Endothelial cell of umbilical vein (primary cell): ENCODE data around the gene WNT16. TPM values are rescaled to one million over a fixed set of nuclear protein-coding genes. Genes with fewer than 3 reads are reported as not detected.

Experiments
- BruUV-seq: library from RNA; stranded (reverse); fragments of 400-500 nt; replicated peaks from 2 replicates; lab custom pipeline; 2021; lab: Mats Ljungman, UMichigan
- CTCF ChIA-PET: fragments of 300-600, 350-600 bp; sonication (Branson Sonifier 250); formaldehyde crosslinking; loops from one replicate; lab custom pipeline; 2021; ENCODE audit warnings: antibody characterized with exemption, inconsistent platforms; lab: Charles Lee
- POLR2A ChIA-PET: fragments of 300-600, 350-600 bp; sonication (Branson Sonifier 250); formaldehyde crosslinking; loops from one replicate; lab custom pipeline; 2021; ENCODE audit warnings: antibody characterized with exemption, inconsistent platforms; lab: Charles Lee
- DNase-seq: peaks from one replicate; pipeline ENCODE4 v3.0.0-alpha.2; 2011; ENCODE audit warnings: low read depth, low spot score
- FAIRE-seq: peaks from 2 replicates; lab custom pipeline; 2011; peaks lifted over from hg19 to GRCh38; lab: Jason Lieb, UNC
- H2AFZ ChIP-seq: 2 replicates; pipeline ENCODE4 v1.6.0; 2012; ENCODE audit warnings: low read depth, low read length, control low read depth, inconsistent platforms
- H3K27ac ChIP-seq: 2 replicates; pipeline ENCODE4 v1.5.1; 2011; ENCODE audit warnings: low read depth, mild to moderate bottlenecking, control low read depth, low read length, moderate library complexity; ENCODE audit not compliant: insufficient read depth
- H3K27me3 ChIP-seq, 2 experiments: 2 replicates each; pipeline versions ENCODE4 v1.6.0 to v1.6.1; 2011; ENCODE audit warnings: low read length in 2 of 2, mixed read lengths in 1 of 2; ENCODE audit not compliant: control insufficient read depth in 2 of 2, insufficient read depth in 2 of 2
- H3K36me3 ChIP-seq, 2 experiments: 2 replicates in 1 of 2; 3 replicates in 1 of 2; pipeline ENCODE4 v1.5.1; 2011; ENCODE audit warnings: low read length in 2 of 2, mild to moderate bottlenecking in 1 of 2, moderate library complexity in 1 of 2; ENCODE audit not compliant: control insufficient read depth in 2 of 2, insufficient read depth in 2 of 2; ENCODE audit errors: extremely low read depth in 1 of 2
- H3K4me1 ChIP-seq: 3 replicates; pipeline ENCODE4 v1.5.1; 2011; ENCODE audit warnings: mild to moderate bottlenecking, low read length; ENCODE audit not compliant: control insufficient read depth, insufficient read depth; ENCODE audit errors: extremely low read depth
- H3K4me2 ChIP-seq: 2 replicates; pipeline ENCODE4 v1.6.1; 2011; ENCODE audit warnings: low read length, control low read depth, mixed read lengths; ENCODE audit not compliant: insufficient read depth
- H3K4me3 ChIP-seq, 3 experiments: fragments of 200-600 bp in 1 of 3; sonication (generic), shearing (Covaris generic) in 1 of 3; replicated peaks in 1 of 3; 2 replicates each; pipeline ENCODE4 v1.5.1; 2011 to 2016; ENCODE audit warnings: control low read depth in 3 of 3, low read length in 3 of 3, mild to moderate bottlenecking in 2 of 3, inconsistent platforms in 1 of 3, low read depth in 1 of 3, moderate library complexity in 1 of 3; ENCODE audit not compliant: insufficient read depth in 1 of 3
- H3K79me2 ChIP-seq: 2 replicates; pipeline ENCODE4 v1.6.0; 2012; ENCODE audit warnings: low read length, inconsistent platforms; ENCODE audit not compliant: control insufficient read depth, insufficient read depth
- H3K9ac ChIP-seq: replicated peaks from 2 replicates; pipeline ENCODE3; 2011; ENCODE audit warnings: low read length, control low read depth; ENCODE audit not compliant: insufficient read depth; ENCODE audit errors: extremely low read depth
- H3K9me1 ChIP-seq: replicated peaks from 3 replicates; pipeline ENCODE4 v1.6.0; 2011; ENCODE audit warnings: mild to moderate bottlenecking, low read length; ENCODE audit not compliant: control insufficient read depth, insufficient read depth; ENCODE audit errors: extremely low read depth
- H3K9me3 ChIP-seq: replicated peaks from 2 replicates; pipeline ENCODE4 v1.5.1; 2012; ENCODE audit warnings: low read length, inconsistent platforms; ENCODE audit not compliant: control insufficient read depth, insufficient read depth
- H4K20me1 ChIP-seq: replicated peaks from 2 replicates; pipeline ENCODE3; 2011; ENCODE audit warnings: mild to moderate bottlenecking, low read length; ENCODE audit not compliant: control insufficient read depth, insufficient read depth; ENCODE audit errors: extremely low read depth
- EZH2 ChIP-seq: IDR thresholded peaks from 2 replicates; pipeline ENCODE4 v1.6.1; 2012; ENCODE audit warnings: borderline replicate concordance, low read depth, mild to moderate bottlenecking, moderate library complexity, low read length, inconsistent platforms; ENCODE audit not compliant: severe bottlenecking
- FOS ChIP-seq: IDR thresholded peaks from 2 replicates; pipeline ENCODE4 v1.6.1; 2011; ENCODE audit warnings: mild to moderate bottlenecking, low read length, moderate library complexity, borderline replicate concordance; ENCODE audit not compliant: insufficient read depth
- GATA2 ChIP-seq: IDR thresholded peaks from 2 replicates; pipeline ENCODE4 v1.7.0; 2011; ENCODE audit warnings: low read depth, mild to moderate bottlenecking, moderate library complexity, mixed read lengths, low read length; ENCODE audit not compliant: insufficient read length, insufficient read depth
- JUN ChIP-seq: IDR thresholded peaks from 2 replicates; pipeline ENCODE4 v1.6.1; 2011; ENCODE audit warnings: borderline replicate concordance, low read depth; ENCODE audit not compliant: insufficient read length, insufficient read depth
- MYC ChIP-seq: IDR thresholded peaks from one replicate; pipeline ENCODE4 v1.6.1; 2011; ENCODE audit warnings: mild to moderate bottlenecking, low read depth, low read length
- POLR2A ChIP-seq: IDR thresholded peaks from 2 replicates; pipeline ENCODE4 v1.6.1; 2012; ENCODE audit warnings: low read depth, mild to moderate bottlenecking, control low read depth, low read length
- POLR2AphosphoS5 ChIP-seq: IDR thresholded peaks from 2 replicates; pipeline ENCODE4 v1.6.1; 2012; ENCODE audit warnings: low read depth, mild to moderate bottlenecking, control low read depth, low read length, moderate library complexity; ENCODE audit not compliant: insufficient read depth
- dilution Hi-C: fragments of 300-500 bp; cut with MboI; formaldehyde crosslinking; loops from one replicate; pipeline ENCODE4 v1.15.0; 2019; ENCODE audit warnings: low sequenced_read_pairs; ENCODE audit not compliant: extremely low pct_ligation_motif_present
- intact Hi-C: fragments of 100-400 bp; cut with micrococcal nuclease; formaldehyde crosslinking; loops from one replicate; pipeline ENCODE4 v1.10.0; 2022
- polyA plus RNA-seq, 4 experiments: library from polyadenylated mRNA; depleted of rRNA in 3 of 4; stranded (reverse) in 3 of 4; unstranded in 1 of 4; fragments of >200 nt; gene quantifications; 2 replicates each; pipeline versions ENCODE4 v1.2.1 to v1.2.3, GENCODE V29; 2011 to 2012; ENCODE audit warnings: missing spikeins in 1 of 4
- total RNA-seq: library from RNA; stranded (reverse); gene quantifications from 2 replicates; pipeline ENCODE4 v1.2.3, GENCODE V29; 2021
- TF ChIP-seq, protein P1 (sequence below): IDR thresholded peaks from 2 replicates; pipeline ENCODE4 v1.6.1; 2011; ENCODE audit not compliant: insufficient read depth, insufficient read length
- TF ChIP-seq, protein P2 (sequence below), 2 donors: IDR thresholded peaks; 1 replicate in 1 of 2; 2 replicates in 1 of 2; pipeline ENCODE4 v1.5.1; 2011; ENCODE audit warnings: low read length in 2 of 2, mild to moderate bottlenecking in 2 of 2, moderate library complexity in 2 of 2, control low read depth in 1 of 2, inconsistent platforms in 1 of 2, low read depth in 1 of 2; ENCODE audit not compliant: insufficient read depth in 1 of 2; ENCODE audit errors: extremely low read depth in 1 of 2

WNT16 gene
- total and polyA plus RNA-seq, 2 donors (not counting 3 experiments of a cell fraction or from before 2014, with no cell fraction given), result not detected

DNA sequence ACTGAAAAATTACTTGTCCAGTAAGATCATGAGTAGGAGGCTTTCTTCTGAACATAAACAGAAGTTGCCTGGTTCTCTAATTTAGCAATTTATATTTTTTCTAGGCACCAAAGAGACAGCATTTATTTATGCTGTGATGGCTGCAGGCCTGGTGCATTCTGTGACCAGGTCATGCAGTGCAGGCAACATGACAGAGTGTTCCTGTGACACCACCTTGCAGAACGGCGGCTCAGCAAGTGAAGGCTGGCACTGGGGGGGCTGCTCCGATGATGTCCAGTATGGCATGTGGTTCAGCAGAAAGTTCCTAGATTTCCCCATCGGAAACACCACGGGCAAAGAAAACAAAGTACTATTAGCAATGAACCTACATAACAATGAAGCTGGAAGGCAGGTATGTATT lies 2.8 kb downstream of the WNT16 start:
- Histone ChIP-seq H3K9ac (no peak overlapping the region), H4K20me1 (no peaks in the 10 kb centered on the region), H3K4me1 (peaks cover 12% of the 10 kb centered on the region), H3K27ac (no peak overlapping the region), H3K9me3 (no peaks in the 10 kb centered on the region), H3K79me2 (no peaks in the 10 kb centered on the region), H3K36me3 (no peaks in the 10 kb centered on the region), H3K4me3 (no peak overlapping the region), H2AFZ (no peak overlapping the region), H3K4me2 (no peak overlapping the region), H3K27me3 (peaks cover 44 to 72% of the 10 kb centered on the region in 2 experiments), H3K9me1 (no peaks in the 10 kb centered on the region)
- no TSS peak for BruUV-seq
- FAIRE-seq, result no peak
- ChIA-PET CTCF (interaction anchor here (1.0 to 1.5 kb wide), 2 partner anchors 20 to 663 kb away, joined by 3 to 4 read pairs; no protein-coding TSS in a partner anchor), POLR2A (no interaction called here)
- intact Hi-C loops (no loop called here), dilution Hi-C loops (no loop called here)
- no peak for DNase-seq
- TF ChIP-seq POLR2AphosphoS5 (no peak), MYC (no peak), GATA2 (no peak), JUN (no peak)

DNA sequence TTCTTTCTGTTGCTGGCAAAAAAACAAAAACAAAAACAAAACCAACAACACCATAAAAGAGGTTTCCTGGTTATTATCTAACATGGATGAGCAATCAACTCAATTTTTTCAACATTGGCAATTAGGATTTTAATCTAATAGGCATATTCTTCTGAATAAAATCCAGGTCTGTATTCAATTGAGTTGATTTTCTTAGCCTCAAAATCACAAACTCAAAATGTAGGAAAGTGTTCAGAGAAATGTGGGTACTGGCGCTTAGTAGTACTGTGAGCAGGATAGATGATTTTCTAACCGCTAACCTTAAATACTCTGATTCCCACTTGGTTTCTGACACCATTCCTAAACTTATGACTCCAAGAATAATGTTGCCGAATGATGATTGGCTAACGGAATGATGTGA lies 5.6 kb downstream of the WNT16 start:
- Histone ChIP-seq H3K27me3 (peaks cover 33 to 56% of the 10 kb centered on the region in 2 experiments), H3K79me2 (no peaks in the 10 kb centered on the region), H3K4me3 (no peak overlapping the region), H3K36me3 (no peaks in the 10 kb centered on the region), H4K20me1 (no peaks in the 10 kb centered on the region), H2AFZ (no peak overlapping the region), H3K4me2 (no peak overlapping the region), H3K4me1 (peaks cover 10% of the 10 kb centered on the region), H3K27ac (no peak overlapping the region), H3K9me1 (no peaks in the 10 kb centered on the region), H3K9me3 (no peaks in the 10 kb centered on the region), H3K9ac (no peak overlapping the region)
- TF ChIP-seq EZH2 (no peak), FOS (no peak), POLR2AphosphoS5 (no peak), JUN (no peak), GATA2 (no peak), MYC (no peak), POLR2A (no peak)
- TF ChIP-seq, protein P1, sequence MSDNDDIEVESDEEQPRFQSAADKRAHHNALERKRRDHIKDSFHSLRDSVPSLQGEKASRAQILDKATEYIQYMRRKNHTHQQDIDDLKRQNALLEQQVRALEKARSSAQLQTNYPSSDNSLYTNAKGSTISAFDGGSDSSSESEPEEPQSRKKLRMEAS, result no peak
- TF ChIP-seq, protein P2, sequence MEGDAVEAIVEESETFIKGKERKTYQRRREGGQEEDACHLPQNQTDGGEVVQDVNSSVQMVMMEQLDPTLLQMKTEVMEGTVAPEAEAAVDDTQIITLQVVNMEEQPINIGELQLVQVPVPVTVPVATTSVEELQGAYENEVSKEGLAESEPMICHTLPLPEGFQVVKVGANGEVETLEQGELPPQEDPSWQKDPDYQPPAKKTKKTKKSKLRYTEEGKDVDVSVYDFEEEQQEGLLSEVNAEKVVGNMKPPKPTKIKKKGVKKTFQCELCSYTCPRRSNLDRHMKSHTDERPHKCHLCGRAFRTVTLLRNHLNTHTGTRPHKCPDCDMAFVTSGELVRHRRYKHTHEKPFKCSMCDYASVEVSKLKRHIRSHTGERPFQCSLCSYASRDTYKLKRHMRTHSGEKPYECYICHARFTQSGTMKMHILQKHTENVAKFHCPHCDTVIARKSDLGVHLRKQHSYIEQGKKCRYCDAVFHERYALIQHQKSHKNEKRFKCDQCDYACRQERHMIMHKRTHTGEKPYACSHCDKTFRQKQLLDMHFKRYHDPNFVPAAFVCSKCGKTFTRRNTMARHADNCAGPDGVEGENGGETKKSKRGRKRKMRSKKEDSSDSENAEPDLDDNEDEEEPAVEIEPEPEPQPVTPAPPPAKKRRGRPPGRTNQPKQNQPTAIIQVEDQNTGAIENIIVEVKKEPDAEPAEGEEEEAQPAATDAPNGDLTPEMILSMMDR (IDR thresholded peaks at IDR 0.05; ENCODE audit: extremely low read depth in 1 of 2, insufficient read depth in 1 of 2, low read depth in 1 of 2, low read length in 2 of 2), result no peak
- intact Hi-C loops (no loop called here), dilution Hi-C loops (no loop called here)
- POLR2A ChIA-PET, result no interaction called here
- FAIRE-seq (no peak), DNase-seq (no peak)
- CTCF ChIA-PET, result no interaction called here
- BruUV-seq, result no TSS peak
